Stimulated activated CD4-positive, alpha-beta T cell treated with anti-CD3 and anti-CD28 coated beads, TNF-alpha, amount 100 ng/mL, for 4 hours (primary cell): ENCODE measurements around the gene TUNAR.

Experiments
- DNase-seq, 3 experiments: peaks; one replicate each; pipeline ENCODE4 v3.0.0-alpha.2; 2020; ENCODE audit warnings: low read depth in 3 of 3

Gene TUNAR

DNA sequence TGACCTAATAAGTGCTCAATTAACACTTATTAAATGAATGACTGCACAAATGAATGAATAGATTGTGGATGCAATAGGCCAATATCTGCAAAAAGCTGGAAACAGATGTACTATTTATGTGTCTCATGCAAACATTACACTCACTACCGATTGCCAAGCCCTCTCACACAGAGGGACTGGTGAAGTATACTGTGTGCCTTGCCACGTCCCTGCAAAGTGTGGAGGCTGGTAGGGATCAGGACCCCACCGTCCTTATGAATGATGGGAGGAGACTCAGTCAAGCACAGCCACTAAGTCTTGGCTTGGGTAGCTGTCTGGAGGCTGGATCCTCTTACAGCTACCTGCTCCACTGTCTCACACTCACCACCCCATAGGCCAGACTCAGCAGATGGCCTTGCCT is 3.9 kb upstream of the TUNAR start:
- no peak for DNase-seq

DNA sequence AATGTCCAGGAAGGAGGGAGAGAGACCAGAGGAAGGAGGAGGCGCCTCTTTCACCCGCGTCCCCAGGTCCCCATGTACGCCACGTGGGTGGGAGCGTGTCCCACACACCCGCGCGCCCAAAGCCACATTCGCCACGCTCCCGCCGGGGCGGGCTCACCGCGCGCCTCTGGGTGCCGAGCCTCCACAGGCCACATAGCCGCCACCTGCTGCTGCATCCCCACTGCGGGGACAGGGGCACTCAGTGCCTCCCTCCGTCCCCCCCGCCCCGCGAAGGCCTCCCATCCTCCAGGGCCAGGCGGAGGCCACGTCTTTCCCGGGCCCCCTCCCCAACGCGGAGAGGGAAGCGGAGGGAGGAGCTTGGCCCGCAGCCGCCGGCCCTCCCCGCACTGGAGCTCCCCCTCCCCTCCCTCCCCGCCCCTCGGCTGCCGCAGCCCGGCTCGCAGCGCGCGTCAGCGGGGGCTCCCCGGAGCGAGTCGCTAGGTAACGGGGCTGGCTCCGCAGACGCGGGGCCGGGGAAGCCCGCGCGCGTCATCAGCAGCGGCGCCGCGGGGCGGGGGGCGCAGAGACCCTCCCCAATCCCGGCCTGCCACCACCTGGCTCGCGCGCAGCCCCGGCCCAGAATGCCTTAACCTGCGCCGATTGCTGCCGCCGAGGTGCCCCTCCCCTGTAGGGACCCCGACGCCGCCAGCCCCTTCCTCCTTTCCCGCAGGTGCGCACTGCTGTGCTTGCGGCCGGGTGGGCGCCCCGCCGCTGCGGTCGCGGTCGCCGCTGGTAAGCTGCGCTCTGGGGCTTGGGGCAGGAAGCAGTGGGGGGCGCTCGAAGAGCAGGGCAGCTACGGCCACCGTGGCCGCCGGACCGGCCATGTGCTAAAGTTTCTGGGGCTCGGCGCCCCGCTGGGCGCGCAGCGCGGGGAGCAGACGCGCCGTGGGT is 536 bp upstream of the TUNAR start:
- DNase-seq: no peak

DNA sequence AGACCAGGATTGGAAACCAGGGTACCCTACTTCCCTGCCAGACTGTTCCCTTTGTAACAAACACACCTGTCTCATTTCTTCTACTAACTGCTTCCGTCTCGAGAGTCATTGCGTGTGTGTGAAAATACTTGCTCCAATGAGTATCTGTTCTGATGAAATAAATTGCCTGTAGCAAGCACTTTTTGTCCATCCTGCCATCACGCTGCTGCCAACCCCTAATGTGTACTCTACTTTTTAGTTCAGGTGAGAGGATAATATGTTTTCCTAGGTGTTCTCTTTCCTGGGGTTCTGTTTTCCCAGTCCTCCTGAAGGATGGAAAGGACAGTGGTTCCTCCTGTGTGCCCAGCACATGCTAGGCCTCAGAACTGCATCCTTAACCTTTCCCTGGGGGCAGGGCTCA is 1.0 kb downstream of the TUNAR start:
- no peak for DNase-seq

DNA sequence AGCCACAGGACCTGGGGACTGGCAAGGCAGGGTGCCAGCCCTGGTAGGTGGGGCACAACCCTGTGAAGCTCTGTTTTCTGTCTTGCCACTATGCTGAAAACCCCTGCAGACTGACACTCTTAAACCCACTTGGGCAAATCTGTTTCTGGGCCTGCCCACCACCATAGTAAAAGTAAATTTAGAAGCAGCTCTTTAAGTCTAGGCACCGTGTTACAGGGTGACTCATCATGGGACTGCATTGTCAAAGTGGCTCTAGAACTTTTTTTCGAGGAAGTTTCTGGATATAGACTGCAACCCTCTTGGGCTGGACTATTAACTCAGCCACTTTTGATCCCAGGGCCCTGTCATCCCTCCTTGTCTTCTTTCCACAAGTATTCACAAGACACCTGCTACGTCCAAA is 7.7 kb downstream of the TUNAR start:
- DNase-seq: no peak

DNA sequence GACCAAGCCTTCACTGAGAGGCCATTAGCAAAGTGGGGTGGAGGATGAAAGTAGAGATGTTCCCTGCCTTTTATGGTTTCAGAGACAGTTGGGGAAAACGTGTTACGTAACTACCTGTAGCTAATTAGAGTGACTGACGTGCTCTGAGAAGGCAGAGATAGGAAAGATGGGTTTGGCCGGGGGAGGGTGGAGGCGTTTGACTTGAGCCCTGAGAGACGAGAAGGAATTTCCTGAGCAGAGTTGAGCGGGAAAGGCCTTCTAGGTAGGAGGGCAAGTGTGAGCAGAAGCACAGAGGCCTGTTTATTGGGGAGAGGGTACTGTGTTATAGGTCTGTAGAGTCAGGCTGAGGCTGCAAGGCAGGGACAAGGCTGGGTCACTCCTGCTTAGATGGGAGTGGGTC is 8.6 kb downstream of the TUNAR start:
- no peak for DNase-seq

DNA sequence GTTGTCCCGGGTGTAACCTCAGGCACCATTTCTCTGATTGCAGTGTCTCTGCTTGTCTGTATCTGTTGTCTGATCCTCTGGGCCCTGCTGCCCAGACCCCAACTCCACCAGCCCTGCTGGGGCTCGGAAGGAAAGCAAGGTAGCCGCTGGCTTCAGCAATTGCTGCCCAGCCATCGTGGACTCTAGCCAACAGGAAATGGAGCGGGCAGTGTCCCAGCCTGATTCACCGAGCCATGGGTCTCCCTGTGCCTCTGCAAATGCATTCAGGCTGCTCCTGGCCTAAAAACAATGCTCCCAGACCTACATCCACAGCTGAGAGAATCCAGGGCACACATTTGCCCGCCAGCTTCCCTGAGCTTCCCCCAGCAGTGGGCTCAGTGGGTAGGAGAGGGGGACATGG is 9.2 kb downstream of the TUNAR start:
- no peak for DNase-seq

DNA sequence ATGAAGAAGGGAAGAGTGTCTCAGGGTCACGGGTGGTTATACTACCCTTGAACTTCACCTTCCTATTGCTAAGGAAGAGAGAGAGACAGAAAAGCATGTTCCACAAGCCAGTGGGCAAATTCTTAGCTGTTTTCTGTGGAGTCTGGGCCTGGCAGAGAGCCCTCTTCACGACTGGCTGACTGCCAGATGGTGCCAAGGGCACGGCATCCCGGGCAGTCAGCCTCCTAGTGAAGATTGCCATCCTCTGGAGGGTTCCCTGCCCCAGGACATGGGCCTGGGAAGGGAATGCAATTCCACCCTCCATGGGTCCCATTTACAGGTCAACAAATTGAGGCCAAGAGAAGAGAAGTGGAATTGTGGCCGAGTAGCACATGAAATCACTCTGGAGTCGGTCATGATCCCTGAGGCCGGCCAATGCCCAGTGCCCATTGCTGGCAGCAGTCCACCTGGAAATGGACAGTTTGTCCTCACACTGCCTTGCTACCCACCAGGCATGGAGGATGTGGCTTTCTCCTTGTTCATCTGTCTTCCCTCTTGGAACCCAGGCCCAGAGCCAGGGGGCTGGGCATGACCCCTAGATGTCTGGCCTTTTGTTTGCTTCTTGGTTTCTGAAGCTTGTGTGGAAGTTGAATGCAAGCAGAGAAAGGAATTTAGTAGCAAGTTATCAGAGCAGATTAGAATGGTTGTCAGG is 9.9 kb downstream of the TUNAR start:
- no peak for DNase-seq

DNA sequence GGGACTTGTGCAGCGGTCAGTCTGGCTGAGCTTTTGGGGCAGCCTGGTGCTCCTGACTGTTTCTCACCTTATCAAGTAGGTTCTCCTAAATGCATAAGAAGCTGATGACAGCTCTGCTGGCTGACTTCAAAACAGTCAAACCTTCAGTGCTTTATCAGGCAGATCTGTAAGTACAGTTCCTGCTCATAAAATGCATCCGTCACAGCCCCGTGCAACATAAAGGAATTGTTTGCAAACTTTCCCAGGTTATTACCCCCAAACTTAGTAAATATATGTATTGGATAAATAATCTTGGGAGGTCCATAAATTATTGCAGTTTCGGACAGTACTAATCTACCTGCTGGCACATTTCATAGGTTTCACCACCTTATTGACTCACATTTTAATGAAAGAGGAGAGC is 10.7 kb downstream of the TUNAR start:
- no peak for DNase-seq

DNA sequence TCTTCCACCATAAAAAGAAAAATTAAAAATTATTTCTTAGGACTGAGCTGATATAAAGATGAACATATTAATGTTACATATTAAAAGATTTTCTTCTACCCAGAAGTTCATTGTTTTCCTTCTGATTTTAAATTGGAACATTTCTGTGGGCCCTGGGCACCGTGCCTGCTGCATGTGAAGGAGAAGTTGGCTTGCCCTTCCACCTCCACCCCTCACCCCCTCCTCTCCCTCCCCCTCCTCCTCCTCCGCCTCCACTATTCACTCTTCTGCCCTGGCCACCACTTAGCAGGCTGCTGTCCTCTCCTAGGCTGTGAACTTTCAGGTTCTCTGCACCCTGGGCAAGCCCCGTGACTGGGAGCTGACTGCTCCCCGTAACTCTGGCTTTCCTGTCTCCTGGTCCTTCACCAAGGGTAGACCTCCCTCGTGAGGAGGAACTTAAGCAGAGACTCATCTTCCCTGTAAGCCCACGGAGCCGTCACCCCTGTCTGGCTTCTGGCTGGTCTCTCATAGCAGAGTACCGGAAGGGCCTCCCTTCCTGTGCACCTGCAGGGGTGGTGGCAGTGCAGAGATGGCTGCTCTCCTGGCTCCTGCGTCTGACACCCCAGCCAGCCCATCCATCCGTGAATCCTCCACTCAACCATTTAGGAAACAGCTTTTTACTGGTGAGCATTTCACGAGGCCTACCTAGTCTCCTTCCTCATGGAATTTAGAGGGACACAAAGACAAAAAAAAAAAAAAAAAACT is 12.8 kb downstream of the TUNAR start:
- DNase-seq: no peak

DNA sequence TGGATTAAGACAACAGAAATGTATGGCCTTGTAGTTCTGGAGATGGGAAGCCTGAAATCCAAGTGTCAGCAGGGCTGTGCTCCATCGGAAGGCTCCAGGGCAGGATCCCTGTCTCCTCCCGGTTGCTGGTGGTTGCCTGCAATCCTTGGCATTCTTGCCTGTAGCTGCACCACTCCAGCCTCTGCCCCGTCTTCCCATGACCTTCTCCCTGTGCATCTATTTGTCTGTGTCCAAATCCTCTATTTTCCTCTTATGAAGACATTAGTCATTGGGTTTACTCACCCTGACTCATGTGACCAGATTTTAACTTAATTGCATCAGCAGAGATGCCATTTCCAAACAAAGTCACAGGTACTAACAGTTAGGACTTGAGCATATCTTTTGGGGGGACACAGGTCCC is 15.1 kb downstream of the TUNAR start:
- DNase-seq: no peak

DNA sequence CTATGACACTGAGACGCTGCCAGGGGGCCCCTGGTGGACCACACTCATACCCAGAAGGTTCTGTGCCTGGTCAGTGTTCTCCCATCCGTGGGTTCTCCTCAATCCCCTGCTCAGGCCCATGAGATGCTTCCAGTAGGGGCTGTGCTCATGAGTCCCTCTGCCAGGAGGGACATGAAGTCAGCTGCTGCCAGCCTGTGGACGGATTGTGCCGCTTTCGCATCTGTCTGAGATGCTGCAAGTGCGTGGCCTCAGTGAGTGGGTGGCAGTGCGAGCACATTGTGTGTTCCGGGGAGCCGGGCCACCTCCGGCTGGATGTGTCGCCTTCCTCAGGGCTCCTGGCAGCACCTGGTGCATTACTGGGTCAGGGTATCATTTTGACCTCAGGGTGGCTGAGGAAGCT is 15.5 kb downstream of the TUNAR start:
- DNase-seq: no peak

DNA sequence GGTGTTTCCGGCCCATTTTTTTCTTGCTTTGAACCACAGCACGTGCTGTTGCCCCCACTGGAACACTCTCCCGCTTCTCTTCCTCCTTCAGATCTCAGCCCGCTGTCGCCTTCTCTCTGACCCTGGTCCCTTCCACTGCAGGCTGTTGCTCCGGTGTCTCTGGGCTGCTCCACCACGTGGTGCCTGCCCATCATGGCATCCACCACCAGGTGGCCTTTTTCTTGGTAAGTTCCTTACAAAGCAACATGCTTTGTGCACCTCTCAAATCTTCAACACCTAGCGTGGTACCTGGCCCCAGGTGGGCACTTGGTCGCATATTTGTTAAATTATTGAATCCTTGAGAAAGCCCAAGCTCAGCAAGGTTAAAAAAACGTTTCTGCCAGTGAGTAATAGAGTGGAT is 19.1 kb downstream of the TUNAR start:
- no peak for DNase-seq

DNA sequence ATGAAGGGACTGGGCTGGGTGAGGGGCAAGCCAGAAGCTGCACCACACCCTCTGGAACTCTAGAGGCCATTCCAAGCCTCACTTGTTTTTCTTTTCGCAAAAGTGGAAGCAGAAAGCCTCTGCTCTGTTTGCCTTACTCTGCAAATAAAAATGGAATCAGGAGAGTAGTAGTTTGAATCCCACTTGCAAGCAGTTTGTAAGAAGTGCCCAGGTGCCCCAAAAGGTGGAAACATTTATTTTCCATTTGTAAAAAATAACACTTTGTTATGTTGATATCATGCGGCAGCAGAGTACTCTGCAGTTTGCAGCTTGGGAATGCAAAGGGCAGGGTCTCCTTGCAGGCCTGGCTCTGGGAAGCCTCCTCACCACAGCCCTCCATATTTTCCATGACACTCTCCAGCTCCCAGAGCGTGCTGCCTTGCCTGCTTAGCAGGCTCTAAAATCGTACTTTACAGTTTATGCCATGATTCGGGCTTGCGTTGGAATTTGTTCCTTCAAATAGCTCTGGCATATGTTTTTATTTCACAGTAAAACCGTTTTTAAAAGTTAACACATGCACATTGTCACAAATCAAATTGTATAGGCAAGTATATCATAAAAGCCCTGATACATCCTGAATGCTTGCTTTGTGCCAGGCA is 20.0 kb downstream of the TUNAR start:
- DNase-seq: no peak

DNA sequence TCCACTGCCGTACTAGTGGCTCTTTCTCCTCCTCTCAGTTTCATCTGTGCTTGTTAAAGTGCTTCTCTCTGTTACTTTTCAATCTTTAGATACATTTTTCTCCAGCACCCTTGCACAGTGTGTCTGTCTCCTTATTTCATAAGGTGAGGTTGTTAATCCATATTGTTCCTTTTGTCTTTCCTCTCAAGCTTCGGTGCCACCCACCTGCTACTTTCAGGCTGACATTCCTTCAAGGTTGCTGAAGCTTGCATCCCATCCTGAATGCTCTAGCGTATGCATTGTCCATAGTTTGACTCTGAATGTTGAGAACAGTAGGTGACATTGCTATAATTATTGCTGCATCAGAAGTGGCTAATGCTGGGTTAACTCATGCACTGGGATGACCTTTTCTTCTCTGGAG is 20.6 kb downstream of the TUNAR start:
- no peak for DNase-seq

DNA sequence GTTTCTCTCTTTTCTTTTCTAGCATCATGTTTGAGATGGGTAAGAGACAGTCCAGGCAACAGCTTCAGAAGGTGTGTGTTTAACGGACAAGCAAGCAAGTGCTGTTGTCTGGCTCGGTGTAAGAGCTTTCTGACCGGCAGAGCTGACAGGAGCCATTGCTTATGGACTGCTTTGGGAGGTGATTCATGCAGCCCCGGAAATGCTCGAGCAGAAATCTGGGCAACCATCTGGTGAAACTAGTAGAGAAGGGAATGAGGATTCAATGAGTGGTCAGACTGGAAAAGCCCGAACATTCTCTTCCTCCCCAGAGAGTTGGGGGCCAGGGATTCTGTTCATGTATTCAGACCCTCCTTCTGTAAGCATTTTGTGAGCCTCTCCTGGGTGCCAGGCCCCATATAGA is 24.4 kb downstream of the TUNAR start:
- no peak for DNase-seq

DNA sequence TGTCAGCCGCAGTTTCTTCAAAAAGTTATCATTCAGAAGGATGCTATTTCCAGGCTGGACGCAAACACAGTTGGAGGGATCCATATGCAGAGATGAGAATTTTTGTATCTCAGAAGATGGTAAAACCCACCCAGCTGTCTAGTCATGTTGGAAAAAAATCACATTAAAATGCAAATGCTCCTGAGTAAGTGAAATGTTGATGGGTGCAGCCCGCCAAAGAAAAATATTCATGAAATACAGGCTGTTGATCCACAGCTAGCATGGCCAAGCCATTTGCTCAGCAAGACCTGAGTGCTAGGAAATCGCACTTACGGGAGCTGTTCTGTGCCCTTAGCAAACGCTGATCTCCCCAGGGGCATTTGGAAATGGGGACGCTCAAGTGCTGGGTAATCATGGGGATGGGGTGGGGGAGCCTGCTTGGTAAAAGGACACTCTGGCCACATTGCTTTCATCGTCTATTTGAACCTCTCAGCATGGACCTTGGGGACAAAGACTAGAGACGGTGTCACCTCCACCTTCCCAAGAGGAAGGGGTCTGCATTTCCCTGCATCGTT is 25.7 kb downstream of the TUNAR start:
- no peak for DNase-seq

DNA sequence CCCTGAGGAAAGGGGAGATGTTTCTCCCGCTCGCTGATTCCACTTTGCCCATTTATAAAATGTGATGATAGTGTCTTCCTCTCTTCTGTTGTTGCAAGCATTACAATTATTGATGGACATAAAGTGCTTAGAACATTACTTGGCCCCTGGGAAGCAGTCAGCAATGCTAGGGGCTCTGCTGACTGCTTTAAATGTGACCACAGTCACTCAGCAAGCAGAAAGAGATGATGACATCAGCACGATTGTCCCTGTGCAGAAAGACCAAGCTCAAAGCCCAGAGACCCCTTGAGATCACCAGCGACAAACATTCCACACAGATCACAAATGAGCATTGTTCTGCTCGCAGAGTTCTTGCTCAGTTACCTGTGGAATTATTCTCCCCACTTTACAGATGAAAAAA is 26.5 kb downstream of the TUNAR start:
- no peak for DNase-seq

DNA sequence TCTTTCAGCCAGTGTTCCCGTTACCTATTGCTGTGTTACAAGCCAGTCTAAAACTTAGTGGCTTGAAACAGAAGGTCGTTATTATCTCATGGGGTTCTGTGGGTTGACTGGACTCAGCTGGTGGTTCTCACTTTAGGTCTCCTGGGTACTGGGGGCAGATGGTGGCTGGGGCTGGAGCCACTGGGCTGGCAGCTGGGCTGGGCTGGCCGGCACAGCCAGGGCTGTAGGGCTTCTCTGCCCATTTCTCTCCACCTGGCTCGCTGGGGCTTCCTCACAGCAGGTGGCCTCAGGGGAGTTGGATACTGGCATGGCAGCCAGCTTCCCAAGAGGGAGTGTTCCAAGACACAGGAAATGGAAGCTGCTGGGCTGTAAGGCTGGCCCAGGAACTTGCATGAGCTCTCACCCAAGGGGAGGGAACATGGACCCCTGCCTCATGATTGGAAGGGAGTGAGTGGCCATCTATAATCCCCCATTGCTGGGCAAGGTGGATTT is 27.0 kb downstream of the TUNAR start:
- DNase-seq: no peak

DNA sequence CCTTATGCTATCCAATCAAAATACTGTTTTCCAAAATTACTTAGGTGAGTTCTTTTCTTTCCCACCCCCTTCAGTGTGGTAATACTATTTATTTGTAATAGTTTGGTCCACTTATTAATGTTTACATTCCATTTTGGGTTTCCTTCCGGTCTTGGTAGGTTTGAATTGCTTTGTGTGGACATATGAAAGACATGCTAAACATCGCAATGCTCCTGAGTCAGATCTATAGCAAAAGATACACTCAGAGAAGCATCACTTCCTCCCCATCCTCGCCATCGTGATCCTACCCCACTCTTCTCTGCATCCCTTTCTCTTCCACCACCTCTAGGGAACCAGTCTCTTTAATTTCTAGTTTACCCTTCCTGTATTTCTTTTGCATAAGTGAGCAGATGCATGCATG is 30.0 kb downstream of the TUNAR start:
- no peak for DNase-seq

DNA sequence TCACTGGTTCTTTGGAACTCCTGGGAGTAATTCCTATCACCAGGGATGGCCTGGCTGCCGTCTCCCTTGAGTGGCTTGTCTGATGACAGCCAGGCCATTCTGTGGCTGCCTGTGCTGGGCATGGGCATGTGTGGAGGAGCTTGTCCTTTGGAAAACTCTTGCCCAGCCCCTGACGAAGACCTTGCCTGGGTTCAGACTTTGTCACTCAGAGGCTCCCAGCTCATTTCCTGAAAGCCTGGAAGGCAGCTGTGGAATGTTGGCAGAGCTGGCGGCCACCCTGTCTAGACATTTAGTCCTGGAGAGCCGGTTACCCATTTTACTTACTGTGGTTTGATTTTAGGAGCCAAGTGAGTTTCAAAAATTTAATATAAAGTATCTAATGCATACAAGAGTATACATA is 34.0 kb downstream of the TUNAR start:
- no peak for DNase-seq

DNA sequence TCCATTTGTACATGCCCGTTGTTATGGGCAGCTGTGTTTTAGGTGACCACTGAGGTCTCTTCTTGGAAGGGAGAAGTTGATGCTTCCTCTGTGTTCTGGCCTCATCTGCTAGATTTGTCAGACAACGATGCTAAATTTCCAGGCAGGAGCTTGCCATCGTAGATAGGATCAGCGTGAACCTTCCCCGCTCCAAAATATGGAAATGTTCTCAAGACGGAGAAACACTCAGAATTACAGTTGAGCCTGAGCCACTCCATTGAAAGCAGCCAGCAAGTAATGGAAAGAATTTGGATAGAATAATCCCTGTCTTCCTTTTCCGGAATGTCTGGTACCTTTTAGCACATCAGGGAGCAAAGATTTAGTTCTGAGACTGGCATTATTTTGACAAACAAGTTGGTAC is 34.8 kb downstream of the TUNAR start:
- DNase-seq: no peak

DNA sequence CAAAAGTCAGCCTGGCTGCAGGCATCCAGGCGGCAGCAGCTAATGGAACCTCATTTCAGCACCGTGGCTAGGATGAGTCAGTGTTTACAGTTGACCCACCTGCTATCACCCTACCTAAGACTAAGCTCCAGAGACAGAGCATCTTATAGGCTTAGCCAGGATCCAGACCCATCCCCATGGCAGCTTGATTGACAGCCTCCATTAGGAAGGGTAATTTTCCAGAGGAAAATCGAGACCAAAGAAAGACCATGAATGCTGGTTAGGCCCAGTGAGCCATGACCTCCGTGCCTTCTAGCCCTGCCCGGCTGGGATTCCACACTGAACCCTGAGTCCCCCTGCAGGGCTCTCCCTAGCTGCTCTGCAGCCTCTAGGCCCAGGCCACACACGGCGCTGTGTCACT is 38.7 kb downstream of the TUNAR start:
- DNase-seq: no peak
